GM12872 (cell line): ENCODE data around the gene TOR2A.
A peak's percentile ranks its signal among the peaks of the same experiment; 100 is the strongest.

ENCODE experiments used
- CTCF ChIP-seq: IDR thresholded peaks from 3 replicates; pipeline ENCODE4 v1.5.1; 2011; ENCODE audit warnings: low read depth, mild to moderate bottlenecking, low read length, moderate library complexity; ENCODE audit not compliant: insufficient read depth

The TOR2A gene

DNA sequence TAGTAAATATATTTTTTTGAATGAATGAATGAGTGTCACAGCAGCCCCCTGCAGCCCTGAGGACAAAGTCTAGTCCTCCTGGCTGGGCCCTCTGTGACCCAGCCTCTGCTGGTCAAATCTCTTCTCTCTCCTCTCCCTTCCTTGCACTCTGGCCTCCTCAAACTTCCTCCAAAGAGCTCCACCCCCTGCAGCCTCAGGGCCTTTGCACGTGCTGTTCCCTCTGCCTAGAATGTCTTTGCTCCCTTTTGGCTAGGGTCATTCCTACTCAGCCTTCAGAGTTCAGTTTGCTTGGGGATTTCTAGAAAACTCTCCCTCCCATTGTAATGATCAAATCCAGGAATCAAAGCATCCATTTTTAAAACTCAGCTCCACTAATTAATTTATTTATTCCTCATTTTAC lies 30.3 kb upstream of the TOR2A start:
- TF ChIP-seq CTCF: no peak

DNA sequence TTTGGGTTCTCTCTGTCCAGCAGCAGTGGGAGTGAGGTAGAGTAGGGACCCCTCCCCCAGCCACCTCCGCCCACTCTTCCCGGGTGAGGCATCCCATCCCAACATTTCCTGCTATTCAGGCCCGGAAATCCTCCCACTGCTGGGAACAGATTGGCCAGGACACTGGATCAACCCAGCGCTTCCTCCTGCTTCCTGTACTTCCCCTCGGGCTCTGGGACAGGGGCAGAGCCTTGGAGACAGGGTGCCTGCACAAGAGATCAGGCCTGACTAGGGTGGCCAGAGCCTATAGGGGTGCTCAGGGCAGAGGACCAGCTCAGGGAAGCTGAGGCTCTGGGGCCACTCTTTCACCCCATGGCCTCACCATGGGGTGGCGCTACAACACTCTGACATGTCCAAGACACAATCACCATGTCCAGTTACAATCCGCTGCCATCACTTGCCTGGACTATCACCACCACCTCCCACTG lies 28.9 kb upstream of the TOR2A start:
- TF ChIP-seq CTCF: peak; percentile 56

DNA sequence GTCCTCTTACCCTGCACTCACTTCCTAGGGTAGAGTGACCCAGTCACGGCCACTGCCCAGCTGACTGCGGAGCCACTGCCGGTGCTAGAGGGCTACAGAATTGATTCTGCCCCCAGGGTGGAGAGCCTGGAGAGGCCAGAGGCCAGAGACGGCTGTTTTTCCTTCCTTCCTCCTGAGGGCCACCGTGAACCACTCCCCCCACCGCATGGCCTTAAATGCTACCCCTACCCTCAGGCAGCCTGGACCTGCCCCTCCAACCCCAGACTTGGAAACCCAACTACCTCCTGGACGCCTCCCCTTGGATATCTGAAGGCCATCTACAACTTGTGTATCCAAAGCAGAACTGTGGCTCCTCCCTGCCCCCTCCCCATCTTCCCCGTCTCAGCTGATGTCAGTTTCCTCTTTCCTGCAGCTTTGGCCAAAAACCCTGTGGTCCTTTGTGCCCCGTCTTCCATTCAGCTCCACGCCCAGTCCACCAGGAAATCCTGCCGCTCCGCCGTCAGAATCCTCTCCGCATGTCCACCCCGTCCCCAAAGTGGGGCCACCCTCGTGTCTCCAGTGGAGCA lies 27.1 kb upstream of the TOR2A start:
- TF ChIP-seq CTCF: no peak

GRCh38 chr9:127761491-127761956 lies 26.4 kb upstream of the TOR2A start:
- TF ChIP-seq CTCF: no peak

DNA sequence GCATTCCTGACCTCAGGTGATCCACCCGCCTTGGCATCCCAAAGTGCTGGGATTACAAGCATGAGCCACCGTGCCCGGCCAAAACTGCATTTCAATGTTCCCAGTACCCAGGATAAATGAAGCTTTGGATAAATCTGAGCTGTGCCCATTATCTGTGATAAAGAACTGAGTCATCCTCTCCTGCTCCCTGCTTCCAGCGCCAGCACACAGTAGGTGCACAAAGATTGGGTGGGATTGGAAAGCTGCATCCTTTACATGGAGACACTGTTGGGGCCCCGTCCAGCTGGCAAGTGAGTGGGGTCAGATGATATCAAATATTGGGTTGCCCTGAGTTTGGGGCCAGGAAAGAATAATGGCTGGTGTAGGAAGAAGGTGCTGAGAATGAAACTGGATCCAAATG lies 26.0 kb upstream of the TOR2A start:
- no peak for TF ChIP-seq CTCF

GRCh38 chr9:127758843-127759242 lies 23.7 kb upstream of the TOR2A start:
- no peak for TF ChIP-seq CTCF

GRCh38 chr9:127756233-127756632 lies 21.1 kb upstream of the TOR2A start:
- no peak for TF ChIP-seq CTCF
